WTC11 (cell line): ENCODE data around the gene PIGU. TPM values are rescaled to one million over a fixed set of nuclear protein-coding genes. Genes with fewer than 3 reads are reported as not detected.

Experiments used
- ATAC-seq: fragments of 200-7000 bp; cut with Tn5 transposase; 2 replicates; pipeline ENCODE4 v1.10.0; 2021; ENCODE audit warnings: mild to moderate bottlenecking, moderate library complexity
- CTCF ChIA-PET: fragments of 300-600 bp; sonication (Branson Sonifier 250); formaldehyde crosslinking; loops from one replicate; lab custom pipeline; 2021; ENCODE audit warnings: antibody characterized with exemption; lab: Charles Lee
- POLR2A ChIA-PET: fragments of 350-600 bp; sonication (Branson Sonifier 250); formaldehyde crosslinking; loops from one replicate; lab custom pipeline; 2021; ENCODE audit warnings: antibody characterized with exemption; lab: Charles Lee
- DNase-seq: peaks from one replicate; pipeline ENCODE4 v3.0.0; 2021; ENCODE audit warnings: low spot score
- H3K27ac Mint-ChIP-seq: 2 replicates; pipeline ENCODE4 v1.8.0; 2021; ENCODE audit warnings: mixed read lengths
- H3K27me3 Mint-ChIP-seq: 2 replicates; pipeline ENCODE4 v1.8.0; 2021; ENCODE audit warnings: low read depth, mild to moderate bottlenecking, moderate library complexity, mixed read lengths
- H3K36me3 Mint-ChIP-seq: 2 replicates; pipeline ENCODE4 v1.8.0; 2021; ENCODE audit warnings: mixed read lengths
- H3K4me1 Mint-ChIP-seq: 2 replicates; pipeline ENCODE4 v1.8.0; 2022; ENCODE audit warnings: mixed read lengths
- H3K4me3 Mint-ChIP-seq: 2 replicates; pipeline ENCODE4 v1.8.0; 2021; ENCODE audit warnings: mild to moderate bottlenecking, moderate library complexity, mixed read lengths
- H3K9me3 Mint-ChIP-seq: 2 replicates; pipeline ENCODE4 v1.8.0; 2021; ENCODE audit warnings: mixed read lengths
- CBFB ChIP-seq: sonication (generic); formaldehyde crosslinking; IDR thresholded peaks from 2 replicates; pipeline ENCODE4 v1.8.1; 2022; ENCODE audit warnings: mild to moderate bottlenecking, low read depth, missing genetic modification reagents
- ELF4 ChIP-seq: sonication (generic); formaldehyde crosslinking; IDR thresholded peaks from 2 replicates; pipeline ENCODE4 v1.8.1; 2022; ENCODE audit warnings: low read depth, mild to moderate bottlenecking, moderate library complexity, missing genetic modification reagents
- FOXK1 ChIP-seq: sonication (generic); formaldehyde crosslinking; IDR thresholded peaks from 2 replicates; pipeline ENCODE4 v1.8.0; 2022; ENCODE audit warnings: mild to moderate bottlenecking, moderate library complexity, missing genetic modification reagents
- FOXP1 ChIP-seq: sonication (generic); formaldehyde crosslinking; IDR thresholded peaks from 2 replicates; pipeline ENCODE4 v1.8.0; 2022; ENCODE audit warnings: missing genetic modification reagents, mild to moderate bottlenecking, moderate library complexity, borderline replicate concordance
- GRHL2 ChIP-seq: fragments of 250-450 bp; sonication (Bioruptor Pico); IDR thresholded peaks from 2 replicates; pipeline ENCODE4 v1.8.0; 2022; ENCODE audit warnings: mild to moderate bottlenecking, moderate library complexity; ENCODE audit not compliant: insufficient replicate concordance, severe bottlenecking
- MYBL2 ChIP-seq: sonication (generic); formaldehyde crosslinking; IDR thresholded peaks from 2 replicates; pipeline ENCODE4 v1.8.1; 2023; ENCODE audit warnings: mild to moderate bottlenecking, moderate library complexity, missing genetic modification reagents
- SMAD3 ChIP-seq: sonication (generic); formaldehyde crosslinking; IDR thresholded peaks from 2 replicates; pipeline ENCODE4 v1.8.0; 2022; ENCODE audit warnings: missing genetic modification reagents, mild to moderate bottlenecking, borderline replicate concordance
- ZNF263 ChIP-seq: sonication (generic); formaldehyde crosslinking; IDR thresholded peaks from 2 replicates; pipeline ENCODE4 v1.8.1; 2022; ENCODE audit warnings: low read depth, mild to moderate bottlenecking, moderate library complexity, missing genetic modification reagents
- ZNF317 ChIP-seq: sonication (generic); formaldehyde crosslinking; IDR thresholded peaks from 2 replicates; pipeline ENCODE4 v1.8.1; 2023; ENCODE audit warnings: low read depth, mild to moderate bottlenecking, moderate library complexity, missing genetic modification reagents, borderline replicate concordance
- ZNF671 ChIP-seq: fragments of 250-450 bp; sonication (Bioruptor Pico); IDR thresholded peaks from 2 replicates; pipeline ENCODE4 v1.8.0; 2021; ENCODE audit warnings: mild to moderate bottlenecking
- total RNA-seq: library from RNA; stranded (reverse); gene quantifications from 3 replicates; pipeline ENCODE4 v1.2.3, GENCODE V29; 2021
- TF ChIP-seq, protein P1 (sequence below): sonication (generic); formaldehyde crosslinking; IDR thresholded peaks from 2 replicates; pipeline ENCODE4 v1.8.0; 2023; ENCODE audit warnings: mild to moderate bottlenecking, missing genetic modification reagents
- TF ChIP-seq, protein P2 (sequence below): sonication (generic); formaldehyde crosslinking; IDR thresholded peaks from 2 replicates; pipeline ENCODE4 v1.8.1; 2022; ENCODE audit warnings: missing genetic modification reagents, borderline replicate concordance
- TF ChIP-seq, protein P3 (sequence below): sonication (generic); formaldehyde crosslinking; IDR thresholded peaks from 2 replicates; pipeline ENCODE4 v1.8.1; 2022; ENCODE audit warnings: mild to moderate bottlenecking, missing genetic modification reagents, moderate library complexity, borderline replicate concordance
- TF ChIP-seq, protein P4 (sequence below): fragments of 250-450 bp; sonication (Bioruptor Pico); IDR thresholded peaks from 2 replicates; pipeline ENCODE4 v1.9.0; 2021; ENCODE audit warnings: moderate library complexity, mild to moderate bottlenecking, inconsistent platforms, borderline replicate concordance
- TF ChIP-seq, protein P5 (sequence below): sonication (generic); formaldehyde crosslinking; conservative IDR thresholded peaks from 2 replicates; pipeline ENCODE4 v1.8.1; 2022; ENCODE audit warnings: mild to moderate bottlenecking, missing genetic modification reagents
- TF ChIP-seq, protein P6 (sequence below): fragments of 250-450 bp; sonication (Bioruptor Pico); IDR thresholded peaks from 2 replicates; pipeline ENCODE4 v1.9.0; 2021; ENCODE audit warnings: mild to moderate bottlenecking
- TF ChIP-seq, protein P7 (sequence below): fragments of 250-450 bp; sonication (Bioruptor Pico); conservative IDR thresholded peaks from 2 replicates; pipeline ENCODE4 v1.9.0; 2021; ENCODE audit warnings: mild to moderate bottlenecking
- TF ChIP-seq, protein P8 (sequence below): sonication (generic); formaldehyde crosslinking; IDR thresholded peaks from 2 replicates; pipeline ENCODE4 v1.8.1; 2022; ENCODE audit warnings: low read depth, mild to moderate bottlenecking, moderate library complexity, missing genetic modification reagents, borderline replicate concordance
- TF ChIP-seq, protein P9 (sequence below): sonication (generic); formaldehyde crosslinking; IDR thresholded peaks from 2 replicates; pipeline ENCODE4 v1.8.0; 2022; ENCODE audit warnings: mild to moderate bottlenecking, missing genetic modification reagents

Gene PIGU
- total RNA-seq, 1 experiment from 2014 or later: 24.8 TPM

DNA sequence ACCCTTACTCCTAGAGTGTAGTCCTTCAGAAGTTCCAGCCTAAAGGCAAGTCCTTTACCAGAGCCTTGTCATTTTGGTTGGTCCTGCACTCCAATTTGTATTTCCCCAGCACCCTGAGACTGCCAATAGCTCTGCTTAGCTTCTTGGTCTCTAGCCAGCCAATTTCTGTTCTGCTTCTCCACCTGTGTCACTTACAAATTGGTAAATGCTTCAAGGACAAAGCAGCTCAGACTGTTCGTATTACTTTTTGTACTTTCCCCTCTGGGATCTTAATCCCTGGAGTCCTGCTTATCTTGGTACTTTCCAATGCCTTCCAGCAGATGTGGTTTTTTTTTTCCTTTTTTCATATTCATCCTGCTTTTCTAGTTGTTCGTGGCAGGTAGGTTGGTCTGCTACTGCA, 25.7 kb downstream of the PIGU start:
- peaks cover 26% of the 10 kb centered on the region for H3K36me3 Mint-ChIP-seq
- no peak for ATAC-seq
- H3K9me3 Mint-ChIP-seq: 0 out of 2 replicates have a peak, but pooled peaks cover 3% of the 10 kb centered on the region
- H3K27ac Mint-ChIP-seq: no peak overlapping the region; the same call in 1 of the 2 replicates
- TF ChIP-seq, protein P1, sequence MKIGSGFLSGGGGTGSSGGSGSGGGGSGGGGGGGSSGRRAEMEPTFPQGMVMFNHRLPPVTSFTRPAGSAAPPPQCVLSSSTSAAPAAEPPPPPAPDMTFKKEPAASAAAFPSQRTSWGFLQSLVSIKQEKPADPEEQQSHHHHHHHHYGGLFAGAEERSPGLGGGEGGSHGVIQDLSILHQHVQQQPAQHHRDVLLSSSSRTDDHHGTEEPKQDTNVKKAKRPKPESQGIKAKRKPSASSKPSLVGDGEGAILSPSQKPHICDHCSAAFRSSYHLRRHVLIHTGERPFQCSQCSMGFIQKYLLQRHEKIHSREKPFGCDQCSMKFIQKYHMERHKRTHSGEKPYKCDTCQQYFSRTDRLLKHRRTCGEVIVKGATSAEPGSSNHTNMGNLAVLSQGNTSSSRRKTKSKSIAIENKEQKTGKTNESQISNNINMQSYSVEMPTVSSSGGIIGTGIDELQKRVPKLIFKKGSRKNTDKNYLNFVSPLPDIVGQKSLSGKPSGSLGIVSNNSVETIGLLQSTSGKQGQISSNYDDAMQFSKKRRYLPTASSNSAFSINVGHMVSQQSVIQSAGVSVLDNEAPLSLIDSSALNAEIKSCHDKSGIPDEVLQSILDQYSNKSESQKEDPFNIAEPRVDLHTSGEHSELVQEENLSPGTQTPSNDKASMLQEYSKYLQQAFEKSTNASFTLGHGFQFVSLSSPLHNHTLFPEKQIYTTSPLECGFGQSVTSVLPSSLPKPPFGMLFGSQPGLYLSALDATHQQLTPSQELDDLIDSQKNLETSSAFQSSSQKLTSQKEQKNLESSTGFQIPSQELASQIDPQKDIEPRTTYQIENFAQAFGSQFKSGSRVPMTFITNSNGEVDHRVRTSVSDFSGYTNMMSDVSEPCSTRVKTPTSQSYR (CRISPR knock-in tag): no peak
- TF ChIP-seq, protein P2, sequence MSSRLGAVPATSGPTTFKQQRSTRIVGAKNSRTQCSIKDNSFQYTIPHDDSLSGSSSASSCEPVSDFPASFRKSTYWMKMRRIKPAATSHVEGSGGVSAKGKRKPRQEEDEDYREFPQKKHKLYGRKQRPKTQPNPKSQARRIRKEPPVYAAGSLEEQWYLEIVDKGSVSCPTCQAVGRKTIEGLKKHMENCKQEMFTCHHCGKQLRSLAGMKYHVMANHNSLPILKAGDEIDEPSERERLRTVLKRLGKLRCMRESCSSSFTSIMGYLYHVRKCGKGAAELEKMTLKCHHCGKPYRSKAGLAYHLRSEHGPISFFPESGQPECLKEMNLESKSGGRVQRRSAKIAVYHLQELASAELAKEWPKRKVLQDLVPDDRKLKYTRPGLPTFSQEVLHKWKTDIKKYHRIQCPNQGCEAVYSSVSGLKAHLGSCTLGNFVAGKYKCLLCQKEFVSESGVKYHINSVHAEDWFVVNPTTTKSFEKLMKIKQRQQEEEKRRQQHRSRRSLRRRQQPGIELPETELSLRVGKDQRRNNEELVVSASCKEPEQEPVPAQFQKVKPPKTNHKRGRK (CRISPR knock-in tag): no peak
- TF ChIP-seq, protein P3, sequence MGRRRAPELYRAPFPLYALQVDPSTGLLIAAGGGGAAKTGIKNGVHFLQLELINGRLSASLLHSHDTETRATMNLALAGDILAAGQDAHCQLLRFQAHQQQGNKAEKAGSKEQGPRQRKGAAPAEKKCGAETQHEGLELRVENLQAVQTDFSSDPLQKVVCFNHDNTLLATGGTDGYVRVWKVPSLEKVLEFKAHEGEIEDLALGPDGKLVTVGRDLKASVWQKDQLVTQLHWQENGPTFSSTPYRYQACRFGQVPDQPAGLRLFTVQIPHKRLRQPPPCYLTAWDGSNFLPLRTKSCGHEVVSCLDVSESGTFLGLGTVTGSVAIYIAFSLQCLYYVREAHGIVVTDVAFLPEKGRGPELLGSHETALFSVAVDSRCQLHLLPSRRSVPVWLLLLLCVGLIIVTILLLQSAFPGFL (CRISPR knock-in tag): no peak
- TF ChIP-seq, protein P4, sequence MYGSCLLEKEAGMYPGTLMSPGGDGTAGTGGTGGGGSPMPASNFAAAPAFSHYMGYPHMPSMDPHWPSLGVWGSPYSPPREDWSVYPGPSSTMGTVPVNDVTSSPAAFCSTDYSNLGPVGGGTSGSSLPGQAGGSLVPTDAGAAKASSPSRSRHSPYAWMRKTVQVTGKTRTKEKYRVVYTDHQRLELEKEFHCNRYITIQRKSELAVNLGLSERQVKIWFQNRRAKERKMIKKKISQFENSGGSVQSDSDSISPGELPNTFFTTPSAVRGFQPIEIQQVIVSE (CRISPR knock-in tag): no peak
- TF ChIP-seq CBFB (CRISPR knock-in tag): no peak
- TF ChIP-seq, protein P5, sequence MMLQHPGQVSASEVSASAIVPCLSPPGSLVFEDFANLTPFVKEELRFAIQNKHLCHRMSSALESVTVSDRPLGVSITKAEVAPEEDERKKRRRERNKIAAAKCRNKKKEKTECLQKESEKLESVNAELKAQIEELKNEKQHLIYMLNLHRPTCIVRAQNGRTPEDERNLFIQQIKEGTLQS: no peak
- TF ChIP-seq ZNF671: no peak
- TF ChIP-seq SMAD3 (CRISPR knock-in tag): no peak
- TF ChIP-seq, protein P6, sequence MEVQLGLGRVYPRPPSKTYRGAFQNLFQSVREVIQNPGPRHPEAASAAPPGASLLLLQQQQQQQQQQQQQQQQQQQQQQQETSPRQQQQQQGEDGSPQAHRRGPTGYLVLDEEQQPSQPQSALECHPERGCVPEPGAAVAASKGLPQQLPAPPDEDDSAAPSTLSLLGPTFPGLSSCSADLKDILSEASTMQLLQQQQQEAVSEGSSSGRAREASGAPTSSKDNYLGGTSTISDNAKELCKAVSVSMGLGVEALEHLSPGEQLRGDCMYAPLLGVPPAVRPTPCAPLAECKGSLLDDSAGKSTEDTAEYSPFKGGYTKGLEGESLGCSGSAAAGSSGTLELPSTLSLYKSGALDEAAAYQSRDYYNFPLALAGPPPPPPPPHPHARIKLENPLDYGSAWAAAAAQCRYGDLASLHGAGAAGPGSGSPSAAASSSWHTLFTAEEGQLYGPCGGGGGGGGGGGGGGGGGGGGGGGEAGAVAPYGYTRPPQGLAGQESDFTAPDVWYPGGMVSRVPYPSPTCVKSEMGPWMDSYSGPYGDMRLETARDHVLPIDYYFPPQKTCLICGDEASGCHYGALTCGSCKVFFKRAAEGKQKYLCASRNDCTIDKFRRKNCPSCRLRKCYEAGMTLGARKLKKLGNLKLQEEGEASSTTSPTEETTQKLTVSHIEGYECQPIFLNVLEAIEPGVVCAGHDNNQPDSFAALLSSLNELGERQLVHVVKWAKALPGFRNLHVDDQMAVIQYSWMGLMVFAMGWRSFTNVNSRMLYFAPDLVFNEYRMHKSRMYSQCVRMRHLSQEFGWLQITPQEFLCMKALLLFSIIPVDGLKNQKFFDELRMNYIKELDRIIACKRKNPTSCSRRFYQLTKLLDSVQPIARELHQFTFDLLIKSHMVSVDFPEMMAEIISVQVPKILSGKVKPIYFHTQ (CRISPR knock-in tag): no peak
- TF ChIP-seq GRHL2: no peak
- TF ChIP-seq ELF4: no peak
- no peak for TF ChIP-seq ZNF317 (CRISPR knock-in tag)
- TF ChIP-seq, protein P7, sequence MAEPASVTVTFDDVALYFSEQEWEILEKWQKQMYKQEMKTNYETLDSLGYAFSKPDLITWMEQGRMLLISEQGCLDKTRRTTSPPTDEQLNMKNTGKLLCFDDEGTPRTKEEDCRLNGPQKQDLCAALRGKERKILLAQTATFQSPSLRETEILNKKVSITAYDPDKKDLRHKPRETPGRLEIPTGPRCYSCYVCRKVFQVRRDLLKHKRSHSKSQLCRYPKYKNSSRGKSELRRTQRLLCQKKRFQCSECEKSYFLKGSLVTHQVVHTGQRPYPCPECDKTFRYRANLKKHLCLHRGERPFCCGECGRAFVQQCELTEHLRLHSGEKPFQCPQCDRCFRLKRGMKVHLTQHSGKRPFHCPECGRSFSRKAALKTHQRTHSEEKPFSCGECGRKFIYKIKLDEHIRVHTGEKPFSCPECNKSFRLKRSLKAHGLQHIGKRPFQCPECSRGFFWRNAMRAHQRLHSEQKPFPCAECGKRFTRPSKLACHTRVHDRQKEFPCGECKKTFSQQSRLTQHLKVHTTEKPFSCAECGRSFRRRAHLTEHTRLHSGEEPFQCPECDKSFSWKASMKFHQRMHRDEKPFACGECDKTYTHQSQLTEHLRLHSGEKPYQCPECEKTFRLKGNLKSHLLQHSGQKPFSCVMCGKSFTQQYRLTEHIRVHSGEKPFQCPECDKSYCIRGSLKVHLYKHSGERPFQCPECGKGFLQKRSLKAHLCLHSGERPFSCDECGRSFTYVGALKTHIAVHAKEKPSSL (CRISPR knock-in tag): no peak
- TF ChIP-seq MYBL2 (CRISPR knock-in tag): no peak
- TF ChIP-seq FOXK1 (CRISPR knock-in tag): no peak
- no peak for TF ChIP-seq ZNF263 (CRISPR knock-in tag)
- no peak for TF ChIP-seq FOXP1 (CRISPR knock-in tag)
- TF ChIP-seq, protein P8, sequence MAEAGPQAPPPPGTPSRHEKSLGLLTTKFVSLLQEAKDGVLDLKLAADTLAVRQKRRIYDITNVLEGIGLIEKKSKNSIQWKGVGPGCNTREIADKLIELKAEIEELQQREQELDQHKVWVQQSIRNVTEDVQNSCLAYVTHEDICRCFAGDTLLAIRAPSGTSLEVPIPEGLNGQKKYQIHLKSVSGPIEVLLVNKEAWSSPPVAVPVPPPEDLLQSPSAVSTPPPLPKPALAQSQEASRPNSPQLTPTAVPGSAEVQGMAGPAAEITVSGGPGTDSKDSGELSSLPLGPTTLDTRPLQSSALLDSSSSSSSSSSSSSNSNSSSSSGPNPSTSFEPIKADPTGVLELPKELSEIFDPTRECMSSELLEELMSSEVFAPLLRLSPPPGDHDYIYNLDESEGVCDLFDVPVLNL: no peak
- TF ChIP-seq, protein P9, sequence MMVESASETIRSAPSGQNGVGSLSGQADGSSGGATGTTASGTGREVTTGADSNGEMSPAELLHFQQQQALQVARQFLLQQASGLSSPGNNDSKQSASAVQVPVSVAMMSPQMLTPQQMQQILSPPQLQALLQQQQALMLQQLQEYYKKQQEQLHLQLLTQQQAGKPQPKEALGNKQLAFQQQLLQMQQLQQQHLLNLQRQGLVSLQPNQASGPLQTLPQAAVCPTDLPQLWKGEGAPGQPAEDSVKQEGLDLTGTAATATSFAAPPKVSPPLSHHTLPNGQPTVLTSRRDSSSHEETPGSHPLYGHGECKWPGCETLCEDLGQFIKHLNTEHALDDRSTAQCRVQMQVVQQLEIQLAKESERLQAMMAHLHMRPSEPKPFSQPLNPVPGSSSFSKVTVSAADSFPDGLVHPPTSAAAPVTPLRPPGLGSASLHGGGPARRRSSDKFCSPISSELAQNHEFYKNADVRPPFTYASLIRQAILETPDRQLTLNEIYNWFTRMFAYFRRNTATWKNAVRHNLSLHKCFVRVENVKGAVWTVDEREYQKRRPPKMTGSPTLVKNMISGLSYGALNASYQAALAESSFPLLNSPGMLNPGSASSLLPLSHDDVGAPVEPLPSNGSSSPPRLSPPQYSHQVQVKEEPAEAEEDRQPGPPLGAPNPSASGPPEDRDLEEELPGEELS (CRISPR knock-in tag): no peak
- no peak overlapping the region for H3K4me3 Mint-ChIP-seq
- no peak for DNase-seq
- ChIA-PET POLR2A (no interaction called here), CTCF (interaction anchor here (0.7 to 1.3 kb wide), 3 partner anchors 8 to 119 kb away, joined by 3 read pairs; no protein-coding TSS in a partner anchor)
- no peaks in the 10 kb centered on the region for H3K4me1 Mint-ChIP-seq
- no peaks in the 10 kb centered on the region for H3K27me3 Mint-ChIP-seq
